GM23338 (cell line): ENCODE data around the gene SMURF1. TPM values are rescaled to one million over a fixed set of nuclear protein-coding genes. Genes with fewer than 3 reads are reported as not detected.

Experiments used
- ATAC-seq: fragments of 200-7000 bp; cut with Tn5 transposase; 3 replicates; pipeline ENCODE4 v1.9.1; 2020
- DNase-seq: peaks from one replicate; pipeline ENCODE4 v3.0.0-alpha.2; 2015; ENCODE audit warnings: low spot score
- H2AFZ ChIP-seq: fragments of 200-600 bp; sonication (generic); 2 replicates; pipeline ENCODE4 v1.8.0; 2016; ENCODE audit warnings: antibody characterized with exemption, mild to moderate bottlenecking, moderate library complexity
- H3F3A ChIP-seq: fragments of 200-600 bp; sonication (generic); replicated peaks from 2 replicates; pipeline ENCODE4 v1.8.0; 2017; ENCODE audit warnings: antibody characterized with exemption, mixed run types, low read depth
- H3K27ac ChIP-seq: fragments of 200-600 bp; sonication (generic); 2 replicates; pipeline ENCODE4 v1.6.1; 2016; ENCODE audit warnings: low read depth
- H3K27me3 ChIP-seq: fragments of 200-600 bp; sonication (generic); 2 replicates; pipeline ENCODE4 v1.8.0; 2016; ENCODE audit warnings: mild to moderate bottlenecking, mixed run types, moderate library complexity; ENCODE audit not compliant: insufficient read depth
- H3K36me3 ChIP-seq: fragments of 200-600 bp; sonication (generic); 2 replicates; pipeline ENCODE4 v1.8.0; 2016; ENCODE audit warnings: mild to moderate bottlenecking; ENCODE audit not compliant: insufficient read depth
- H3K4me1 ChIP-seq: fragments of 200-600 bp; sonication (generic); 2 replicates; pipeline ENCODE4 v1.8.0; 2016; ENCODE audit warnings: mild to moderate bottlenecking, moderate library complexity; ENCODE audit not compliant: insufficient read depth
- H3K4me2 ChIP-seq: fragments of 200-600 bp; sonication (generic); 2 replicates; pipeline ENCODE4 v1.7.1; 2017; ENCODE audit warnings: mixed run types
- H3K4me3 ChIP-seq: fragments of 200-600 bp; sonication (generic); 2 replicates; pipeline ENCODE4 v1.6.1; 2016; ENCODE audit warnings: mixed run types
- H3K79me2 ChIP-seq: fragments of 200-600 bp; sonication (generic); replicated peaks from 2 replicates; pipeline ENCODE4 v1.8.0; 2017; ENCODE audit warnings: mild to moderate bottlenecking; ENCODE audit not compliant: insufficient read depth
- H3K9me2 ChIP-seq: fragments of 200-600 bp; sonication (generic); 2 replicates; pipeline ENCODE4 v1.8.0; 2017; ENCODE audit not compliant: insufficient read depth
- H4K20me1 ChIP-seq: fragments of 200-600 bp; sonication (generic); replicated peaks from 2 replicates; pipeline ENCODE4 v1.8.0; 2017; ENCODE audit warnings: mild to moderate bottlenecking; ENCODE audit not compliant: insufficient read depth
- H3K27ac Mint-ChIP-seq: 2 replicates; pipeline ENCODE4 v1.8.0; 2020; ENCODE audit warnings: inconsistent platforms, mild to moderate bottlenecking, moderate library complexity, mixed read lengths
- H3K27me3 Mint-ChIP-seq: 3 replicates; pipeline ENCODE4 v1.8.0; 2022; ENCODE audit warnings: low read depth, mild to moderate bottlenecking, moderate library complexity, mixed read lengths, inconsistent platforms; ENCODE audit not compliant: insufficient read depth, poor library complexity
- H3K36me3 Mint-ChIP-seq: 3 replicates; pipeline ENCODE4 v1.8.0; 2021; ENCODE audit warnings: low read depth, mild to moderate bottlenecking, inconsistent platforms, moderate library complexity, mixed read lengths
- H3K4me1 Mint-ChIP-seq: 3 replicates; pipeline ENCODE4 v1.8.0; 2020; ENCODE audit warnings: mild to moderate bottlenecking, inconsistent platforms, mixed read lengths
- H3K4me3 Mint-ChIP-seq: 3 replicates; pipeline ENCODE4 v1.8.0; 2021; ENCODE audit warnings: moderate library complexity, mild to moderate bottlenecking, inconsistent platforms, mixed read lengths
- H3K9me3 Mint-ChIP-seq: 3 replicates; pipeline ENCODE4 v1.8.0; 2020; ENCODE audit warnings: moderate library complexity, mild to moderate bottlenecking, inconsistent platforms, mixed read lengths
- CREB1 ChIP-seq: fragments of 250-450 bp; sonication (Bioruptor Pico); IDR thresholded peaks from 2 replicates; pipeline ENCODE4 v1.5.0; 2020; ENCODE audit warnings: low read depth, mild to moderate bottlenecking, moderate library complexity
- EZH2 ChIP-seq: fragments of 200-600 bp; sonication (generic); IDR thresholded peaks from one replicate; pipeline ENCODE4 v1.8.0; 2017; ENCODE audit warnings: antibody characterized with exemption, mild to moderate bottlenecking, low read depth; ENCODE audit not compliant: unreplicated experiment
- EZH2phosphoT487 ChIP-seq: fragments of 200-600 bp; sonication (generic); IDR thresholded peaks from one replicate; pipeline ENCODE4 v1.8.1; 2018; ENCODE audit warnings: antibody characterized with exemption; ENCODE audit not compliant: unreplicated experiment
- JUNB ChIP-seq: IDR thresholded peaks from one replicate; pipeline ENCODE4 v1.6.1; 2016; ENCODE audit warnings: antibody characterized with exemption; ENCODE audit not compliant: unreplicated experiment
- NANOG ChIP-seq: IDR thresholded peaks from 2 replicates; pipeline ENCODE4 v1.6.1; 2016; ENCODE audit warnings: antibody characterized with exemption, borderline replicate concordance
- POLR2AphosphoS5 ChIP-seq: IDR thresholded peaks from 2 replicates; pipeline ENCODE4 v1.6.1; 2016; ENCODE audit warnings: antibody characterized with exemption, low read depth
- STAT1 ChIP-seq: IDR thresholded peaks from one replicate; pipeline ENCODE4 v1.6.1; 2016; ENCODE audit warnings: antibody characterized with exemption; ENCODE audit not compliant: unreplicated experiment
- ZNF114 ChIP-seq: fragments of 250-450 bp; sonication (Bioruptor Pico); IDR thresholded peaks from 2 replicates; pipeline ENCODE4 v1.5.0; 2020; ENCODE audit warnings: mild to moderate bottlenecking, moderate library complexity
- ZNF331 ChIP-seq: fragments of 250-450 bp; sonication (Bioruptor Pico); IDR thresholded peaks from 2 replicates; pipeline ENCODE4 v1.5.0; 2020; ENCODE audit warnings: low read depth, mild to moderate bottlenecking, moderate library complexity
- polyA plus RNA-seq: library from polyadenylated mRNA; unstranded; fragments of >200 nt; fragmentation: Nextera tagmentation; extraction: Ambion mirVana; gene quantifications from 2 replicates; pipeline ENCODE4 v1.2.1, GENCODE V29; 2016
- total RNA-seq: library from RNA; depleted of rRNA; stranded (reverse); fragments of >200 nt; shearing (Covaris generic); gene quantifications from 2 replicates; pipeline ENCODE4 v1.2.3, GENCODE V29; 2014
- TF ChIP-seq, protein P1 (sequence below), 2 experiments: fragments of 200-600 bp in 1 of 2; sonication (generic) in 1 of 2; conservative IDR thresholded peaks; 2 replicates each; pipeline versions ENCODE4 v1.5.1 to v1.6.1; 2016 to 2017; ENCODE audit warnings: antibody characterized with exemption in 2 of 2, low read depth in 2 of 2, mild to moderate bottlenecking in 2 of 2, moderate library complexity in 1 of 2
- TF ChIP-seq, protein P2 (sequence below): IDR thresholded peaks from one replicate; pipeline ENCODE4 v1.6.1; 2018; ENCODE audit warnings: antibody characterized with exemption; ENCODE audit not compliant: unreplicated experiment
- TF ChIP-seq, protein P3 (sequence below): IDR thresholded peaks from 2 replicates; pipeline ENCODE4 v1.6.1; 2016; ENCODE audit warnings: antibody characterized with exemption

SMURF1 gene
- total and polyA plus RNA-seq, 2 experiments from 2014 or later: 5.8 to 23.9 TPM

DNA sequence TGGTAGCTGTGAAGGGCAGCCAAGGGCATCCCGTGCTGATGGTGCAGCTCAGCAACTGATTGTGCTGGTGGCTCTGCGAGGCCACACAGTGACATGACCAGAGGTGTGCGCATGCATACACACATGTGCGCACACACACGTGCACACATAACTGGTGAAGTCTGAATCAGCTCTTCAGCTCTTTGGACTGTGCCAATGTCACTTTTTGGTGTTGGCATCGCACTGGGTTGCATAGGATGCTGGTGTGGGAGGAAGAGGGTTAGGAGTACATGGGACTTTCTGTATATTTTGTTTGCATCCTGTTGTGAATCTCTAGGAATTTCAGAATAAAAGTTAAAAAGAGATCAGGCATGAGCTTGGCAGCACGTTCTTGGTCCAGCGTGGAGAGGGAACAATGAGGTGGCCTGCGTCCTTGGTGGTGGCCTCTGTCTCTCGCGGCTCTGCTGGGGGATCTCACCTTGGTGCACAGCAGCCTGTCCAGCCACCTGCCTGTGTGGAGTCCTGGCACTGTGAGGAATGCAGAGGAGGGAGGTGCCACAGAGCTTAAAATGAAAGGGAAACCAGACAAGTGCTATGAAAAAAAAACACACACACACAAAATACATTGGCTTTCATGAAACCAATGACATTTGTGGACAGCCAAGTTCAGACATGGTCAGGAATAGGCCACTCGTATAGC, 141.6 kb downstream of the SMURF1 start (continued):
- TF ChIP-seq, protein P1, sequence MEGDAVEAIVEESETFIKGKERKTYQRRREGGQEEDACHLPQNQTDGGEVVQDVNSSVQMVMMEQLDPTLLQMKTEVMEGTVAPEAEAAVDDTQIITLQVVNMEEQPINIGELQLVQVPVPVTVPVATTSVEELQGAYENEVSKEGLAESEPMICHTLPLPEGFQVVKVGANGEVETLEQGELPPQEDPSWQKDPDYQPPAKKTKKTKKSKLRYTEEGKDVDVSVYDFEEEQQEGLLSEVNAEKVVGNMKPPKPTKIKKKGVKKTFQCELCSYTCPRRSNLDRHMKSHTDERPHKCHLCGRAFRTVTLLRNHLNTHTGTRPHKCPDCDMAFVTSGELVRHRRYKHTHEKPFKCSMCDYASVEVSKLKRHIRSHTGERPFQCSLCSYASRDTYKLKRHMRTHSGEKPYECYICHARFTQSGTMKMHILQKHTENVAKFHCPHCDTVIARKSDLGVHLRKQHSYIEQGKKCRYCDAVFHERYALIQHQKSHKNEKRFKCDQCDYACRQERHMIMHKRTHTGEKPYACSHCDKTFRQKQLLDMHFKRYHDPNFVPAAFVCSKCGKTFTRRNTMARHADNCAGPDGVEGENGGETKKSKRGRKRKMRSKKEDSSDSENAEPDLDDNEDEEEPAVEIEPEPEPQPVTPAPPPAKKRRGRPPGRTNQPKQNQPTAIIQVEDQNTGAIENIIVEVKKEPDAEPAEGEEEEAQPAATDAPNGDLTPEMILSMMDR (conservative IDR thresholded peaks at IDR 0.05; ENCODE audit: low read depth in 2 of 2): no peak
- TF ChIP-seq STAT1 (no peak), EZH2phosphoT487 (no peak), NANOG (no peak), ZNF114 (CRISPR knock-in tag) (no peak), ZNF331 (CRISPR knock-in tag) (no peak), CREB1 (CRISPR knock-in tag) (no peak), JUNB (no peak)
- TF ChIP-seq, protein P2, sequence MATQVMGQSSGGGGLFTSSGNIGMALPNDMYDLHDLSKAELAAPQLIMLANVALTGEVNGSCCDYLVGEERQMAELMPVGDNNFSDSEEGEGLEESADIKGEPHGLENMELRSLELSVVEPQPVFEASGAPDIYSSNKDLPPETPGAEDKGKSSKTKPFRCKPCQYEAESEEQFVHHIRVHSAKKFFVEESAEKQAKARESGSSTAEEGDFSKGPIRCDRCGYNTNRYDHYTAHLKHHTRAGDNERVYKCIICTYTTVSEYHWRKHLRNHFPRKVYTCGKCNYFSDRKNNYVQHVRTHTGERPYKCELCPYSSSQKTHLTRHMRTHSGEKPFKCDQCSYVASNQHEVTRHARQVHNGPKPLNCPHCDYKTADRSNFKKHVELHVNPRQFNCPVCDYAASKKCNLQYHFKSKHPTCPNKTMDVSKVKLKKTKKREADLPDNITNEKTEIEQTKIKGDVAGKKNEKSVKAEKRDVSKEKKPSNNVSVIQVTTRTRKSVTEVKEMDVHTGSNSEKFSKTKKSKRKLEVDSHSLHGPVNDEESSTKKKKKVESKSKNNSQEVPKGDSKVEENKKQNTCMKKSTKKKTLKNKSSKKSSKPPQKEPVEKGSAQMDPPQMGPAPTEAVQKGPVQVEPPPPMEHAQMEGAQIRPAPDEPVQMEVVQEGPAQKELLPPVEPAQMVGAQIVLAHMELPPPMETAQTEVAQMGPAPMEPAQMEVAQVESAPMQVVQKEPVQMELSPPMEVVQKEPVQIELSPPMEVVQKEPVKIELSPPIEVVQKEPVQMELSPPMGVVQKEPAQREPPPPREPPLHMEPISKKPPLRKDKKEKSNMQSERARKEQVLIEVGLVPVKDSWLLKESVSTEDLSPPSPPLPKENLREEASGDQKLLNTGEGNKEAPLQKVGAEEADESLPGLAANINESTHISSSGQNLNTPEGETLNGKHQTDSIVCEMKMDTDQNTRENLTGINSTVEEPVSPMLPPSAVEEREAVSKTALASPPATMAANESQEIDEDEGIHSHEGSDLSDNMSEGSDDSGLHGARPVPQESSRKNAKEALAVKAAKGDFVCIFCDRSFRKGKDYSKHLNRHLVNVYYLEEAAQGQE: no peak
- TF ChIP-seq, protein P3, sequence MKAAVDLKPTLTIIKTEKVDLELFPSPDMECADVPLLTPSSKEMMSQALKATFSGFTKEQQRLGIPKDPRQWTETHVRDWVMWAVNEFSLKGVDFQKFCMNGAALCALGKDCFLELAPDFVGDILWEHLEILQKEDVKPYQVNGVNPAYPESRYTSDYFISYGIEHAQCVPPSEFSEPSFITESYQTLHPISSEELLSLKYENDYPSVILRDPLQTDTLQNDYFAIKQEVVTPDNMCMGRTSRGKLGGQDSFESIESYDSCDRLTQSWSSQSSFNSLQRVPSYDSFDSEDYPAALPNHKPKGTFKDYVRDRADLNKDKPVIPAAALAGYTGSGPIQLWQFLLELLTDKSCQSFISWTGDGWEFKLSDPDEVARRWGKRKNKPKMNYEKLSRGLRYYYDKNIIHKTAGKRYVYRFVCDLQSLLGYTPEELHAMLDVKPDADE: no peak

DNA sequence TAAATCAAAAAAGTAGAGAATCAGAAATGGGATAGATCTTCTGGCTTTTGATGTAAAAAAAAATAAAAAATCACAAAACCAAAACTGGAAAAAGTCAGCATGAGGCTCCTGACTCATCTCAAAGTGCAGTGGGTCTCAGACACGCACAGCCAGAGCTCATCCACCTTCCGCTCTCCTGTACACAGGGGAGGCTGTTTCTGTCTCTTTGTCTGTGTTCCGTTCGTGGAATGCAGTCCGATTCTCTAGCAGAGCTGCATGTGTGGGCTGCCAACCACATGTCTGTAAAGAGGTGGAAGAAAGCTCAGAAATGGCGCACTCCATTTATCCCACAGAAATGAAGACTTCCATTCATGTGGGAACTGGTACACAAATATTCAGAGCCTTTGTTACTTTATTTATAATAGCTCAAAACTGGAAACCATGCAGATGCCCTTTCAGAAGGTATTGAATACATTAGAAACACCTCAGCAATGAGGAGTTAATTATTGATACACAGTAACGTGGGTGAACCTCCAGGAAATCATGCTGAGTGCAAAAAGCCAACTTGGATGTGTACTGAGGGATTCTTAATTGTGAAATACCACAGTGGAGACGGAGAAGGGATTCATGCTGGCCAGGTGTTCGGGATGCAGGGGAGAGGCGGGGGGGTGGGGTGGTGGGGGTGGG, 142.3 kb downstream of the SMURF1 start:
- Mint-ChIP-seq H3K9me3 (no peaks in the 10 kb centered on the region), H3K36me3 (peaks cover 58% of the 10 kb centered on the region), H3K4me1 (no peaks in the 10 kb centered on the region; the same call in 2 of the 3 replicates), H3K4me3 (no peak overlapping the region), H3K27me3 (peaks cover 2% of the 10 kb centered on the region), H3K27ac (no peak overlapping the region; the same call in 1 of the 2 replicates)
- H3F3A ChIP-seq: no peaks in the 10 kb centered on the region
- H3K4me2 ChIP-seq: no peak overlapping the region
- no peaks in the 10 kb centered on the region for H3K9me2 ChIP-seq
- no peak overlapping the region for H3K4me3 ChIP-seq
- H3K27me3 ChIP-seq: no peaks in the 10 kb centered on the region
- H3K79me2 ChIP-seq: no peaks in the 10 kb centered on the region
- no peak overlapping the region for H2AFZ ChIP-seq
- ATAC-seq (no peak), DNase-seq (no peak)
- no peaks in the 10 kb centered on the region for H3K4me1 ChIP-seq
- H3K27ac ChIP-seq: no peak overlapping the region
- peaks cover 6% of the 10 kb centered on the region; the same call in 1 of the 2 replicates for H3K36me3 ChIP-seq
- H4K20me1 ChIP-seq: no peaks in the 10 kb centered on the region; the same call in 1 of the 2 replicates
- TF ChIP-seq EZH2phosphoT487 (no peak), ZNF114 (CRISPR knock-in tag) (no peak), NANOG (no peak), JUNB (no peak), ZNF331 (CRISPR knock-in tag) (no peak), STAT1 (no peak), CREB1 (CRISPR knock-in tag) (no peak), EZH2 (no peak), POLR2AphosphoS5 (no peak)
